Measurements from ENCODE around the gene CTSS. TPM values are rescaled to one million over a fixed set of nuclear protein-coding genes. Genes with fewer than 3 reads are reported as not detected.

Gene CTSS
- total and polyA plus RNA-seq, 4 donors = 16.8 to 128 (median 81.3) TPM

GRCh38 chr1:150706091-150706490, 59.5 kb downstream of the CTSS start:
- intact Hi-C loops (cut with DNase I) = no loop called here
- no peaks in the 10 kb centered on the region for H3K27me3 ChIP-seq (ENCODE audit: control insufficient read depth in 1 of 2, insufficient read depth in 2 of 2, low read length in 1 of 2)
- no peaks in the 10 kb centered on the region for H3K36me3 ChIP-seq (ENCODE audit: control insufficient read depth in 1 of 2, insufficient read depth in 2 of 2, low read length in 1 of 2)
- 85 to 97% methylated on average over 1 of the region's 1 CpG for WGBS, 2 donors
- DNase-seq (no peak), ATAC-seq (ENCODE audit: low FRiP score) (no peak)
- no peak overlapping the region for H3K4me3 ChIP-seq (ENCODE audit: low read length in 2 of 2)
- H3K9me3 ChIP-seq (ENCODE audit: control insufficient read depth, low read length) = no peaks in the 10 kb centered on the region
- no peak overlapping the region for H3K27ac ChIP-seq (ENCODE audit: low read depth in 1 of 2, low read length in 2 of 2)
- H3K4me1 ChIP-seq (ENCODE audit: control insufficient read depth in 1 of 2, insufficient read depth in 2 of 2, low read length in 2 of 2) = no peaks in the 10 kb centered on the region

DNA sequence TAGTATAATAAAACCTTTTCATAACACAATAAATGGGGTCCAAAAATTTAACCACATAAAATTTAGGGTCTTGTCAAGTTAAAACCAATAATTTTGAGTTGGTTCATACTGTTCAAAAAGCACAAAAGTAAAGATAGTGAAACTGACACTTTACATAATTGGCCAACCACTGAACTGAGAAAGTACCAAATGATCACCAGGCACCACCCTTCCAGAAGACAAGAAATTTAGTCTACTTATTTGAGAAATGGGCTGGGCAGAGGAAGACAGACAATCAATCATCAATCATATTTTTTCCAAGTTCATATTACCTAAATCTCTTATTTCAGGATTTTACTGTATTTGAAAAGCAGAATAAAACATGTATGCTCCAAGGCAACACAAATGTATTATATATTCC, 62.2 kb downstream of the CTSS start:
- H3K27ac ChIP-seq (ENCODE audit: low read depth in 1 of 2, low read length in 2 of 2) = no peak overlapping the region
- H3K4me3 ChIP-seq (ENCODE audit: low read length in 2 of 2) = no peak overlapping the region
- DNase-seq (no peak), ATAC-seq (ENCODE audit: low FRiP score) (no peak)
- no peaks in the 10 kb centered on the region for H3K4me1 ChIP-seq (ENCODE audit: control insufficient read depth in 1 of 2, insufficient read depth in 2 of 2, low read length in 2 of 2)
- H3K9me3 ChIP-seq (ENCODE audit: control insufficient read depth, low read length) = no peaks in the 10 kb centered on the region
- H3K36me3 ChIP-seq (ENCODE audit: control insufficient read depth in 1 of 2, insufficient read depth in 2 of 2, low read length in 1 of 2) = no peaks in the 10 kb centered on the region
- H3K27me3 ChIP-seq (ENCODE audit: control insufficient read depth in 1 of 2, insufficient read depth in 2 of 2, low read length in 1 of 2) = no peaks in the 10 kb centered on the region
- intact Hi-C loops (cut with DNase I) = no loop called here

DNA sequence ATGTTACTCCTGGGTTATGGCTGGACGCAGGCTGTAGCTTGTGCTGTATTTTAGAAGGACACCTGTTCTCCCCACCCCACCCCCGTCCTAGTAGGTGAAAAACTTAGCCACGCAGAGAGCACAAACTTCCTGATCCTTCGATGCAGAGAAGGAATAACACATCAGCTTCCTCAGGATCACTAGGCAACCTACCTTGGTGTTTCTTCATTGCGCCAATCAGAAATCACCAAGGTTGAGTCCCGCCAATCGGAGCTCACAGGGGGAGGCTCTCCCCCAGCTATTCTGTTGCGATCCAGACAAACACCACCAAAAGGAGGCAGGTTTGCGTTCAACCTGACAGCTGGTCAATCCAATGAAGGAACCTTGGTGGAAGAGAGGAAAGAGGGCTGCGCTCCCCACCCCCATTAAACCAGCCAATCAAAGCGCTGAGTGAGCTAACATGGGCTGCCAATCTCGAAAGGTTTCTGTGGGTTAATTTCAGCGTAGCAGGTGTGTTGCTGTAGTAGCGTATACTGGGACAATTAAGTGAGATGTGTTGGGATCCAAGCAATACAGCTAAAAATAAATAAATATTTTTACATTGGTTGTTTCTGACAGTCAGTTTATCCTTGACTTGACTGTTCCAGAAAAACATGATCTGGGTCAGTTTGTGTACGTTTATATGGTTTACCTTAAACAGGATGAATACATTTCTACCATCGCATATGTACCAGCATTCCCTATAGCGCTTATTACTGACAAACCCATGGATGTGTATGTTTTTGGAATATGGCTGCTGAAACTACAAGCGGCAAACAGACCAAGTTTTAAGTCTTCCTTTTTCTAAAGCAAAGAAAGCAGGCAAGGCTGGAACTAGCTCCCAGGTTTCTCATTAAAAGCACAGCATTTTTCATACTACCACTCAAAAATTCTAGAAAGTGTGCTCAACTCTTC, 68.3 kb downstream of the CTSS start, which contains the start of gene GOLPH3L:
Gene GOLPH3L (minus strand): TSS at position 160 of the 933 bp plus-strand sequence. CDS start 2,316 bp downstream, outside the sequence.
- peak; percentile 92 to 93 for DNase-seq
- H3K36me3 ChIP-seq (ENCODE audit: control insufficient read depth in 1 of 2, insufficient read depth in 2 of 2, low read length in 1 of 2) = no peaks in the 10 kb centered on the region
- no peaks in the 10 kb centered on the region for H3K4me1 ChIP-seq (ENCODE audit: control insufficient read depth in 1 of 2, insufficient read depth in 2 of 2, low read length in 2 of 2)
- H3K27me3 ChIP-seq (ENCODE audit: control insufficient read depth in 1 of 2, insufficient read depth in 2 of 2, low read length in 1 of 2) = no peaks in the 10 kb centered on the region
- peak within 1 kb of the TSS; percentile 79 to 85 for H3K4me3 ChIP-seq (ENCODE audit: low read length in 2 of 2)
- intact Hi-C loops (cut with DNase I) = no loop called here
- WGBS, 2 donors = 1 to 2% methylated on average over 18 of the region's 18 CpGs
- peak; percentile 100 for ATAC-seq (ENCODE audit: low FRiP score)
- no peaks in the 10 kb centered on the region for H3K9me3 ChIP-seq (ENCODE audit: control insufficient read depth, low read length)
- no peak within 1 kb of the TSS for H3K27ac ChIP-seq (ENCODE audit: low read depth in 1 of 2, low read length in 2 of 2)

DNA sequence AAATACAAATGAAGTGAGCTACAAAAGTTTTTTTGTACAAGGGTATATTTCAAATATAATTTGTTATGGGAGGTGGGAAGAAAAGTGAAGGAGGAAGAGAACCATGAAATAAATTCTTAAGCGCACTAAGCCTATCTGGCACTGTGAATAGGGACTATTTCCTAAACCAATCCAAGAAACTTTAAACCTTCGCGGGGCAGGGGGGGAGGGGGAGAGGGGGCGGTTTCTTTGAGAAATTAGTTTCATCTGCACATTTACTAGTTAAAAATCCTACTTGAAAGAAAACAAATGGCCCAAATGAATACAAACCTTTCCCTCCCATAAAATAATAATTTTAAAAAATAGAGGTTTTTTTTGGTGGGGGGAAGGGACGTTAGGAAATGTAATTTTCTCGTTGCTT, 69.0 kb downstream of the CTSS start:
- Histone ChIP-seq H3K36me3 (ENCODE audit: control insufficient read depth in 1 of 2, insufficient read depth in 2 of 2, low read length in 1 of 2) (no peaks in the 10 kb centered on the region), H3K27ac (ENCODE audit: low read depth in 1 of 2, low read length in 2 of 2) (no peak overlapping the region), H3K4me1 (ENCODE audit: control insufficient read depth in 1 of 2, insufficient read depth in 2 of 2, low read length in 2 of 2) (no peaks in the 10 kb centered on the region), H3K27me3 (ENCODE audit: control insufficient read depth in 1 of 2, insufficient read depth in 2 of 2, low read length in 1 of 2) (no peaks in the 10 kb centered on the region), H3K9me3 (ENCODE audit: control insufficient read depth, low read length) (no peaks in the 10 kb centered on the region), H3K4me3 (ENCODE audit: low read length in 2 of 2) (peak overlapping the region; percentile 79 to 85)
- 1 to 3% methylated on average over 6 of the region's 6 CpGs for WGBS, 2 donors
- ATAC-seq (ENCODE audit: low FRiP score) = peak; percentile 57
- no peak for DNase-seq
- intact Hi-C loops (cut with DNase I) = no loop called here

DNA sequence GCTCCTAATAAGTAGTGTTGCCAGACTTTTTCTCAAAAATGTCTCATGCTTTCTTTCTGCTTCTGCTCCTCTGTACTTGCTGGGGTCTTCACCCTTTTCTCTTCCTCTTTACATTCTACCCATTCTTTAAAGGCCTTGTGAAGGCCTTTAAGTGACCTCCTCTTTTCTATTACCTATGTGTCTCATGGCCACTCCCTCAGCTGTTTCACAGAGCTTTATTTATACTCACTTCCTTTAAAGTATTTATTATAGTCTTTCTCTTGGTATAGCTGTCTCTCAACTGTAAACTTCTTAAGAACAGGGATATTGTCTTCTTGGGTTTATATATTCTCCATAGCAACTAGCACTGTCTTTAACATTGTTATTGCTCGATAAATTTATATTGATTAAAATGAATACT, 69.4 kb downstream of the CTSS start:
- H3K27ac ChIP-seq (ENCODE audit: low read depth in 1 of 2, low read length in 2 of 2) = no peak overlapping the region
- DNase-seq (no peak), ATAC-seq (ENCODE audit: low FRiP score) (no peak)
- H3K4me1 ChIP-seq (ENCODE audit: control insufficient read depth in 1 of 2, insufficient read depth in 2 of 2, low read length in 2 of 2) = no peaks in the 10 kb centered on the region
- no peaks in the 10 kb centered on the region for H3K9me3 ChIP-seq (ENCODE audit: control insufficient read depth, low read length)
- 25 to 30% methylated on average over 1 of the region's 1 CpG for WGBS, 2 donors
- H3K27me3 ChIP-seq (ENCODE audit: control insufficient read depth in 1 of 2, insufficient read depth in 2 of 2, low read length in 1 of 2) = no peaks in the 10 kb centered on the region
- intact Hi-C loops (cut with DNase I) = no loop called here
- H3K36me3 ChIP-seq (ENCODE audit: control insufficient read depth in 1 of 2, insufficient read depth in 2 of 2, low read length in 1 of 2) = no peaks in the 10 kb centered on the region
- H3K4me3 ChIP-seq (ENCODE audit: low read length in 2 of 2) = peak overlapping the region; percentile 79 to 85

GRCh38 chr1:150695561-150695960, 70.0 kb downstream of the CTSS start:
- H3K27me3 ChIP-seq (ENCODE audit: control insufficient read depth in 1 of 2, insufficient read depth in 2 of 2, low read length in 1 of 2) = no peaks in the 10 kb centered on the region
- H3K36me3 ChIP-seq (ENCODE audit: control insufficient read depth in 1 of 2, insufficient read depth in 2 of 2, low read length in 1 of 2) = no peaks in the 10 kb centered on the region
- H3K4me3 ChIP-seq (ENCODE audit: low read length in 2 of 2) = no peak overlapping the region
- no peak for DNase-seq
- 67 to 72% methylated on average over 4 of the region's 4 CpGs for WGBS, 2 donors
- no peaks in the 10 kb centered on the region for H3K4me1 ChIP-seq (ENCODE audit: control insufficient read depth in 1 of 2, insufficient read depth in 2 of 2, low read length in 2 of 2)
- H3K9me3 ChIP-seq (ENCODE audit: control insufficient read depth, low read length) = no peaks in the 10 kb centered on the region
- intact Hi-C loops (cut with DNase I) = no loop called here
- no peak for ATAC-seq (ENCODE audit: low FRiP score)
- no peak overlapping the region for H3K27ac ChIP-seq (ENCODE audit: low read depth in 1 of 2, low read length in 2 of 2)

- 54 to 56% methylated on average over 3 of the region's 3 CpGs for WGBS, 2 donors
- Histone ChIP-seq H3K27ac (ENCODE audit: low read depth in 1 of 2, low read length in 2 of 2) (no peak overlapping the region), H3K36me3 (ENCODE audit: control insufficient read depth in 1 of 2, insufficient read depth in 2 of 2, low read length in 1 of 2) (no peaks in the 10 kb centered on the region), H3K27me3 (ENCODE audit: control insufficient read depth in 1 of 2, insufficient read depth in 2 of 2, low read length in 1 of 2) (no peaks in the 10 kb centered on the region), H3K9me3 (ENCODE audit: control insufficient read depth, low read length) (no peaks in the 10 kb centered on the region), H3K4me1 (ENCODE audit: control insufficient read depth in 1 of 2, insufficient read depth in 2 of 2, low read length in 2 of 2) (no peaks in the 10 kb centered on the region), H3K4me3 (ENCODE audit: low read length in 2 of 2) (no peak overlapping the region)
- intact Hi-C loops (cut with DNase I) = no loop called here
- ATAC-seq (ENCODE audit: low FRiP score) (no peak), DNase-seq (no peak)
Observed at GRCh38 chr1:150692720-150693119, 72.9 kb downstream of the CTSS start.

DNA sequence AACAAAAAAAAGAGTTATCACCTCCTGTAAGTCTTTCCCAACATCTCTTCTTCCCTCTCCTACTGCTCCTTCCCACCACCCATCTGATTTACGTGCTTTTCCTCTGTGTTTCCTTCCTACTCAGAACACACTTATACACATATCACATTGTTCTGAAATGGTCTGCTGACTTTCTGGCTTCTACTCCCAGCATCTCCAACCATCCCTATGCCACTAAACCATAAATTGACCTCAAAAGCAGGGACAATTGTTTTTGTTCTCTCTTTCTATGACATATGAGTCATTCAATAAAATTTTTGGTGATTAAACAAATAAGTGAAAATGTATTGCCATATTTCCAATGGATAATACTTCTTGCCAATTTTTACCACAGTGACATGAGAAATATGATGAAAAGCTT, 76.8 kb downstream of the CTSS start:
- H3K9me3 ChIP-seq (ENCODE audit: control insufficient read depth, low read length) = no peaks in the 10 kb centered on the region
- H3K36me3 ChIP-seq (ENCODE audit: control insufficient read depth in 1 of 2, insufficient read depth in 2 of 2, low read length in 1 of 2) = no peaks in the 10 kb centered on the region
- DNase-seq (no peak), ATAC-seq (ENCODE audit: low FRiP score) (no peak)
- H3K4me1 ChIP-seq (ENCODE audit: control insufficient read depth in 1 of 2, insufficient read depth in 2 of 2, low read length in 2 of 2) = no peaks in the 10 kb centered on the region
- intact Hi-C loops (cut with DNase I) = no loop called here
- no peaks in the 10 kb centered on the region for H3K27me3 ChIP-seq (ENCODE audit: control insufficient read depth in 1 of 2, insufficient read depth in 2 of 2, low read length in 1 of 2)
- H3K4me3 ChIP-seq (ENCODE audit: low read length in 2 of 2) = no peak overlapping the region
- no peak overlapping the region for H3K27ac ChIP-seq (ENCODE audit: low read depth in 1 of 2, low read length in 2 of 2)
- WGBS, 2 donors = 91 to 94% methylated on average over 1 of the region's 1 CpG

DNA sequence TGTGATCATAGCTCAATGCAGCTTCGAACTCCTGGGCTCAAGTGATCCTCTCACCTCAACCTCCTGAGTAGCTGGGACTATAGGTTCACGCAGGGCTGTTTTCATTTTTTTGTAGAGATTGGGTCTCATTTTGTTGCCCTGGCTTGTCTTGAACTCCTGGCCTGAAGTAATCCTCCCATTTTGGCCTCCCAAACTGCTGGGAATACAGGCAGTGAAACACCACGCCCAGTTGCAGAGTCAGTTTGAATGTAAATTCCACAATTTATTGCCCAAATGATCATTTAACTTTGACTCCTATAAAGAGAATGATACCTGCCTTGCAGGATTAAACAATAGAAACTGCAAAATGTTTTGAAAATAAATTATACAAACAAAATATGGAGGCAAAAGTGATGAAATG, 79.3 kb downstream of the CTSS start:
- DNase-seq = no peak
- 95 to 99% methylated on average over 3 of the region's 3 CpGs for WGBS, 2 donors
- no peaks in the 10 kb centered on the region for H3K36me3 ChIP-seq (ENCODE audit: control insufficient read depth in 1 of 2, insufficient read depth in 2 of 2, low read length in 1 of 2)

More for the DNA sequence above, 79.3 kb downstream of the CTSS start:
- intact Hi-C loops (cut with DNase I) = no loop called here
- no peak for ATAC-seq (ENCODE audit: low FRiP score)
- Histone ChIP-seq H3K27ac (ENCODE audit: low read depth in 1 of 2, low read length in 2 of 2) (no peak overlapping the region), H3K27me3 (ENCODE audit: control insufficient read depth in 1 of 2, insufficient read depth in 2 of 2, low read length in 1 of 2) (no peaks in the 10 kb centered on the region), H3K4me1 (ENCODE audit: control insufficient read depth in 1 of 2, insufficient read depth in 2 of 2, low read length in 2 of 2) (no peaks in the 10 kb centered on the region), H3K4me3 (ENCODE audit: low read length in 2 of 2) (no peak overlapping the region), H3K9me3 (ENCODE audit: control insufficient read depth, low read length) (no peaks in the 10 kb centered on the region)
